Activated naive CD8-positive, alpha-beta T cell treated with anti-CD3 and anti-CD28 coated beads for 36 hours (primary cell): ENCODE results near the gene JAK1. TPM values are rescaled to one million over a fixed set of nuclear protein-coding genes. Genes with fewer than 3 reads are reported as not detected.
"Not testable (repeated sequence)": the region's sequence is repeated elsewhere in the genome, so short reads cannot be mapped to it uniquely, and the experiment has no call there.

Experiments used
- DNase-seq: peaks from one replicate; pipeline ENCODE4 v3.0.0; 2021
- H3K27ac Mint-ChIP-seq: one replicate; pipeline ENCODE4 v1.8.0; 2022; ENCODE audit warnings: mild to moderate bottlenecking, moderate library complexity, mixed read lengths
- H3K27me3 Mint-ChIP-seq: one replicate; pipeline ENCODE4 v1.8.0; 2022; ENCODE audit warnings: mild to moderate bottlenecking, mixed read lengths
- H3K36me3 Mint-ChIP-seq: one replicate; pipeline ENCODE4 v1.8.0; 2021; ENCODE audit warnings: mild to moderate bottlenecking, mixed read lengths
- H3K4me1 Mint-ChIP-seq: one replicate; pipeline ENCODE4 v1.8.0; 2021; ENCODE audit warnings: mixed read lengths
- H3K4me3 Mint-ChIP-seq: one replicate; pipeline ENCODE4 v1.8.0; 2022; ENCODE audit warnings: mild to moderate bottlenecking, moderate library complexity, mixed read lengths
- H3K9me3 Mint-ChIP-seq: one replicate; pipeline ENCODE4 v1.8.0; 2022; ENCODE audit warnings: mixed read lengths
- total RNA-seq, 2 experiments: library from RNA; stranded (reverse); gene quantifications; one replicate each; pipeline ENCODE4 v1.2.3, GENCODE V29; 2021

The JAK1 gene
- total RNA-seq: 10 to 100 TPM; 85.6 to 88.0 TPM

- peaks cover 47% of the 10 kb centered on the region for H3K4me1 Mint-ChIP-seq
- no peaks in the 10 kb centered on the region for H3K27me3 Mint-ChIP-seq
- H3K4me3 Mint-ChIP-seq: peak within 1 kb of the TSS; percentile 88
- no peaks in the 10 kb centered on the region for H3K9me3 Mint-ChIP-seq
- peak within 1 kb of the TSS; percentile 86 for H3K27ac Mint-ChIP-seq
- peaks cover 15% of the 10 kb centered on the region for H3K36me3 Mint-ChIP-seq
- peak; percentile 92 for DNase-seq
Observed at GRCh38 chr1:64966158-64966971, at the start of gene JAK1. JAK1 (minus strand) TSS chr1:64966549; CDS start chr1:64886264, 80,285 bp downstream.

- Mint-ChIP-seq H3K4me3 (no peak overlapping the region), H3K27ac (no peak overlapping the region), H3K36me3 (peaks cover 18% of the 10 kb centered on the region), H3K9me3 (peaks cover 6% of the 10 kb centered on the region), H3K27me3 (no peaks in the 10 kb centered on the region), H3K4me1 (peaks cover 24% of the 10 kb centered on the region)
- DNase-seq: no peak
Observed at GRCh38 chr1:65014321-65014720, 48.0 kb upstream of the JAK1 start.

- H3K4me1 Mint-ChIP-seq: peaks cover 34% of the 10 kb centered on the region
- peaks cover 6% of the 10 kb centered on the region for H3K9me3 Mint-ChIP-seq
- peak overlapping the region; percentile 66 for H3K27ac Mint-ChIP-seq
- peak; percentile 7 for DNase-seq
- no peak overlapping the region for H3K4me3 Mint-ChIP-seq
- peaks cover 18% of the 10 kb centered on the region for H3K36me3 Mint-ChIP-seq
- no peaks in the 10 kb centered on the region for H3K27me3 Mint-ChIP-seq
Observed at GRCh38 chr1:65011983-65012382, 45.6 kb upstream of the JAK1 start.

- Mint-ChIP-seq H3K4me3 (peak overlapping the region; percentile 16), H3K27me3 (no peaks in the 10 kb centered on the region), H3K9me3 (peaks cover 6% of the 10 kb centered on the region), H3K27ac (peak overlapping the region; percentile 86), H3K36me3 (peaks cover 18% of the 10 kb centered on the region), H3K4me1 (peaks cover 34% of the 10 kb centered on the region)
- DNase-seq: peak; percentile 4
Observed at GRCh38 chr1:65009724-65010420, 43.5 kb upstream of the JAK1 start.

GRCh38 chr1:65009176-65009575 lies 42.8 kb upstream of the JAK1 start:
- DNase-seq: no peak
- Mint-ChIP-seq H3K27me3 (no peaks in the 10 kb centered on the region), H3K9me3 (peaks cover 5% of the 10 kb centered on the region), H3K4me3 (peak overlapping the region; percentile 46), H3K4me1 (peaks cover 34% of the 10 kb centered on the region), H3K27ac (peak overlapping the region; percentile 86), H3K36me3 (peaks cover 16% of the 10 kb centered on the region)

- H3K4me3 Mint-ChIP-seq: no peak overlapping the region
- no peak for DNase-seq
- H3K27ac Mint-ChIP-seq: no peak overlapping the region
- H3K36me3 Mint-ChIP-seq: peaks cover 13% of the 10 kb centered on the region
- peaks cover 43% of the 10 kb centered on the region for H3K4me1 Mint-ChIP-seq
- peaks cover 3% of the 10 kb centered on the region for H3K9me3 Mint-ChIP-seq
- H3K27me3 Mint-ChIP-seq: no peaks in the 10 kb centered on the region
Observed at GRCh38 chr1:65006806-65007205, 40.5 kb upstream of the JAK1 start.

GRCh38 chr1:65003316-65003664 lies 36.9 kb upstream of the JAK1 start:
- Mint-ChIP-seq H3K4me3 (peak overlapping the region; percentile 72), H3K9me3 (peaks cover 11% of the 10 kb centered on the region), H3K4me1 (peaks cover 27% of the 10 kb centered on the region), H3K27me3 (no peaks in the 10 kb centered on the region), H3K36me3 (peaks cover 8% of the 10 kb centered on the region), H3K27ac (peak overlapping the region; percentile 64)
- DNase-seq: no peak

GRCh38 chr1:65002508-65003315 lies 36.4 kb upstream of the JAK1 start:
- no peaks in the 10 kb centered on the region for H3K27me3 Mint-ChIP-seq
- peak overlapping the region; percentile 76 for H3K27ac Mint-ChIP-seq
- peak overlapping the region; percentile 72 for H3K4me3 Mint-ChIP-seq
- H3K9me3 Mint-ChIP-seq: peaks cover 15% of the 10 kb centered on the region
- DNase-seq: peak; percentile 86
- peaks cover 27% of the 10 kb centered on the region for H3K4me1 Mint-ChIP-seq
- H3K36me3 Mint-ChIP-seq: peaks cover 11% of the 10 kb centered on the region

GRCh38 chr1:65002156-65002507 lies 35.8 kb upstream of the JAK1 start:
- H3K9me3 Mint-ChIP-seq: peaks cover 15% of the 10 kb centered on the region
- H3K27me3 Mint-ChIP-seq: no peaks in the 10 kb centered on the region
- peaks cover 28% of the 10 kb centered on the region for H3K4me1 Mint-ChIP-seq
- H3K4me3 Mint-ChIP-seq: peak overlapping the region; percentile 71
- no peak for DNase-seq
- peak overlapping the region; percentile 76 for H3K27ac Mint-ChIP-seq
- peaks cover 11% of the 10 kb centered on the region for H3K36me3 Mint-ChIP-seq

GRCh38 chr1:65001231-65001792 lies 35.0 kb upstream of the JAK1 start:
- no peaks in the 10 kb centered on the region for H3K27me3 Mint-ChIP-seq
- peak overlapping the region; percentile 79 for H3K27ac Mint-ChIP-seq
- peak overlapping the region; percentile 71 for H3K4me3 Mint-ChIP-seq
- peaks cover 11% of the 10 kb centered on the region for H3K36me3 Mint-ChIP-seq
- DNase-seq: peak; percentile 86
- peaks cover 15% of the 10 kb centered on the region for H3K9me3 Mint-ChIP-seq
- H3K4me1 Mint-ChIP-seq: peaks cover 28% of the 10 kb centered on the region

GRCh38 chr1:64998425-64998948 lies 32.1 kb upstream of the JAK1 start:
- H3K4me3 Mint-ChIP-seq, H3K27me3 Mint-ChIP-seq, H3K27ac Mint-ChIP-seq, DNase-seq: not testable (repeated sequence)
- H3K9me3 Mint-ChIP-seq: peaks cover 15% of the 10 kb centered on the region
- H3K36me3 Mint-ChIP-seq: peaks cover 11% of the 10 kb centered on the region
- H3K4me1 Mint-ChIP-seq: peaks cover 26% of the 10 kb centered on the region

GRCh38 chr1:64996541-64997257 lies 30.4 kb upstream of the JAK1 start:
- peaks cover 11% of the 10 kb centered on the region for H3K36me3 Mint-ChIP-seq

GRCh38 chr1:64995316-64995715 lies 29.0 kb upstream of the JAK1 start:
- H3K9me3 Mint-ChIP-seq: peaks cover 15% of the 10 kb centered on the region
- no peak overlapping the region for H3K4me3 Mint-ChIP-seq
- H3K36me3 Mint-ChIP-seq: peaks cover 11% of the 10 kb centered on the region
- no peak for DNase-seq
- H3K27ac Mint-ChIP-seq: no peak overlapping the region
- H3K4me1 Mint-ChIP-seq: peaks cover 6% of the 10 kb centered on the region
- H3K27me3 Mint-ChIP-seq: no peaks in the 10 kb centered on the region

More at GRCh38 chr1:64996541-64997257, 30.4 kb upstream of the JAK1 start:
- peaks cover 14% of the 10 kb centered on the region for H3K4me1 Mint-ChIP-seq
- H3K9me3 Mint-ChIP-seq: peaks cover 15% of the 10 kb centered on the region
- no peak overlapping the region for H3K4me3 Mint-ChIP-seq
- H3K27me3 Mint-ChIP-seq: no peaks in the 10 kb centered on the region
- DNase-seq: no peak
- H3K27ac Mint-ChIP-seq: no peak overlapping the region
